Femur (tissue), 1 donor: Measurements from ENCODE around the gene FRMD8.
A peak's percentile ranks its signal among the peaks of the same experiment; 100 is the strongest.
"Not testable (repeated sequence)": the region's sequence is repeated elsewhere in the genome, so short reads cannot be mapped to it uniquely, and the experiment has no call there.

ENCODE experiments used
- DNase-seq: peaks from one replicate; pipeline ENCODE4 v3.0.0-alpha.2; 2017

The FRMD8 gene

DNA sequence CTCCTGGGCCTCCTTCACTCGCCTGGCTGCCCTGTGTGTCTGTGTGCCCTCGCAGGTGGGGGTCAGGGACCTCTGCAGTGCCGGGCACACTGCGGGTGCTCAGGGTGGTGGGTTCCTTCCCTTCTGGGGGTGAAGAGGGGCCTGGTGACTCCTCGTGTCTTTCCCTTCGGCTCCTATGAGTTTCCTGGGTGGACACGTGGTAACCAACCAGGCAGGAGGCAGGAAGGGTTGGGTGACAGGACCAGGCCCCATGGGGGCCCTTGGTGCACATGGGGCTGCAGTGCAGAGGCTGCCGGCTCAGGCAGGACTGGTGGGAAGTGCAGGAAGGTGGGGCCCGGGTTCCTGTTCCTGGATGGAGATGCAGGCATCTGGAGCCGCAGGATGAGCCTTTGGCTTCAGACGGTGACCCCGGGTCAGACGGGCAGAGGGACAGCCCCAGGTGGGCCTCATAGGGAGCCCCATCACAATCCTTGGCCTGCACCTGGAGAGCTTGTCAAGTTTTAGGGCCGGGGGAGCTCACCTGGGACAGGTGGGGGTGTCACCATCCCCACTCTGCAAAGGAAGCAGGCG, 9.6 kb downstream of the FRMD8 start:
- no peak for DNase-seq

- DNase-seq: no peak
Measured at GRCh38 chr11:65396769-65397745, 10.6 kb downstream of the FRMD8 start.

GRCh38 chr11:65398362-65398910, 12.0 kb downstream of the FRMD8 start:
- DNase-seq: no peak

GRCh38 chr11:65399249-65399648, 12.8 kb downstream of the FRMD8 start:
- no peak for DNase-seq

DNA sequence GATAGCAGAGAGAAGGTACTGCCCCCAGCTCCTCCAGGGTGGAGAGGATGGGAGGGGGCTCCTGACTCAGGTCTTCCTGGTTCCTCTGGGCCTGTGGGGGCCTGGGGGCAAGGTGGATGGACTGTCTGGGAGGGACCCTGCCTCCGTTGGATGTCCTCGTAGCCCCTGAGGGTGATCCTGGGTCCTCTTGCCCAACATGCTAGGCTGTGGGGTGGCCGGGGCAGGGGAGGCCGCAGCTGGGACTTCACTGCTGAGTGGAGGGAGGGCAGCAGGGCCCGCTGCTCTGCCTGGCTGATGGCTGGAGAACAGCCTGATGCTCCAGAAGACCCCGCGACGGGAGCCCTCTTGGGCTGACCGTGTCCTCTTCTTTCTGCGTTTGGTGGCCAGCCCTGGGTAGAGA, 13.4 kb downstream of the FRMD8 start:
- DNase-seq: no peak

GRCh38 chr11:65400307-65401072, 14.1 kb downstream of the FRMD8 start:
- DNase-seq: no peak

GRCh38 chr11:65401073-65401802, 14.8 kb downstream of the FRMD8 start:
- DNase-seq: no peak

GRCh38 chr11:65401803-65402248, 15.4 kb downstream of the FRMD8 start:
- no peak for DNase-seq

DNA sequence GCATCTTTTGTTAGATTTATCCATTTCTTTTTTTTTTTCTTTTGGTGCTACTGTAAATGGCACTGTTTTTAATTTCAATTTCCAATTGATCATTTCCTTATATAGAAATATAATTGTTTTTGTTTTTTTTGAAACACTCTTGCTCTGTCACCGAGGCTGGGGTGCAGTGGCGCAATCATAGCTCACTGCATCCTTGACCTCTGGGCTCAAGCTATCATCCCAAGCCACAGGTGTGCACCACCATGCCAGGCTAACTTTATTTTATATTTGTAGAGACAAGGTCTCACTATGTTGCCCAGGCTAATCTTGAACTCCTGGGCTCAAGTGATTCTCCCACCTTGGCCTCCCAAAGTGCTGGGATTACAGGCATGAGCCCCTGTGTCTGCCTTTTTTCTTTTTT, 16.4 kb downstream of the FRMD8 start:
- no peak for DNase-seq

GRCh38 chr11:65403607-65404121, 17.2 kb downstream of the FRMD8 start:
- no peak for DNase-seq

- no peak for DNase-seq
Measured at GRCh38 chr11:65404210-65404609, 17.8 kb downstream of the FRMD8 start.

DNA sequence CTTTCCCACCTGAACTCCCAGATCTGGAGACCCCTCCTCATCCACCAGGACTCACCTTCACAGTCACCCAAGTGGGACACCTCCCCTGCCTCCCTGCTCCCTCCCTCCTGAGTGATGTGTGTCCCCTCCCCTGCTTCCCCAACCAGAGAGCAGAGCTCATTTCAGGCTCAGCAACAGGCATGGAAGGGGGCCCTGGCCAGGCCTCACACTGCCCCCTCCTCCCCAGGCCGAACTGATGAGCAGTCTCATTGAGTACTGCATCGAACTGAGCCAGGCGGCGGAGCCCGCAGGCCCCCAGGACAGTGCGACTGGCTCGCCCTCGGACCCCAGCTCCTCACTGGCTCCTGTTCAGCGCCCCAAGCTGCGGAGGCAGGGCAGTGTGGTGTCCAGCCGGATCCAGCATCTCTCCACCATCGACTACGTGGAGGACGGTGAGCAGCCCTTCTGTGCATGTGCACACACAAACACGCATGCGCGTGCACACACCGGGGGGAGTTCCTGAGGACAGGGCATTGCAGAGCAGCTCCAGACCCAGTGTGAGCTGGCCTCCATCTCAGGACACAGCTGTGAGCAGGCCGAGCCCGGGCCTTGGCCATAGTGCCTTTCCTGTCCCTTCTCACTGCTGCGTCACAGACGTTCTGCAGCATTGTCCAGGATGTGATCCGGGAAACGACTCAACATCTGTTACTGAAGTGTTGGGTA, 18.4 kb downstream of the FRMD8 start:
- DNase-seq: no peak

GRCh38 chr11:65410936-65411680, 24.7 kb downstream of the FRMD8 start:
- no peak for DNase-seq

DNA sequence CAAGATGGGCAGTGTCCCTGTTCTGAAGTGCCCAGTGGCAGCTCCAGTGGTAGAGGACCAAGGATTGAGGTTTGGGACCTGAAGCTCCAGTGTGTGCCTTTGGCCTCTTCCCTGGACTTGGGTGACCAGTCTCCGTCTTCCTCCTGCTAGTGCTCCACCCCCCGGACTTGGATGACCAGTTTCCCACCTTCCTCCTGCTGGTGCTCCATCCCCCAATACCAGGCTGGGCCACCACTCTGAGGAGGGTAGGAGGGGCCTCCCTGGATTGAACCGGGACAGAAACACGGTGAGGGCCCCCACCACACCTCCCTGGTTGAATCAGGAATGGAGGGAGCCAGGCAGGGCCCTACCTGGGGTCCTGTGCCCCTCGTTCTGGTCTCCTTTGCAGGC, 25.2 kb downstream of the FRMD8 start:
- no peak for DNase-seq

- no peak for DNase-seq
Measured at GRCh38 chr11:65412271-65413076, 26.0 kb downstream of the FRMD8 start.

DNA sequence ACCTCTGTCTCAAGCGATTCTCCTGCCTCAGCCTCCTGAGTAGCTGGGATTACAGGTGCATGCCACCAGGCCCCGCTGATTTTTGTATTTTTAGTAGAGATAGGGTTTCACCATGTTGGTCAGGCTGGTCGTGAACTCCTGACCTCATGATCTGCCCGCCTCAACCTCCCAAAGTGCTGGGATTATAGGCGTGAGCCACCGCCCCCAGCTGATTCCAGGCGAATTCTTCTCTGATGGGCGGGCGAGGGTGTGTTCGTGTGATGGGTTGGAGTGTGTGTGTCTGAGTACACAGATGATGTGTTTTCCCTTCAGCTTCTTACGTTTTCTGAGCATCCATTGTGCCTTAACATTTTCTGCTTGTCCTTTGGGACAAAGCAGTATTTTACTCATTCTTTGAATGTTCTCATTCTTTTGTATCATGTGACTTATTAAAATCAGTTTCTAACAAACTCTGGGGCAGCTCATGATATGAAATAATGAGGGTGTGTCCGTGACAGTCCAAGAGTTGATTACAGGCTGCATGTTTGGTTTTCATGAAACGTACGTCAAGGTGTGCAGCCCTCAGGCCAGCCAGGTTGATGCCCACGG, 26.7 kb downstream of the FRMD8 start:
- DNase-seq: not testable (repeated sequence)

GRCh38 chr11:65414776-65415498, 28.5 kb downstream of the FRMD8 start:
- DNase-seq: peak; percentile 19

GRCh38 chr11:65415499-65416340, 29.3 kb downstream of the FRMD8 start:
- peak; percentile 38 for DNase-seq
